ENCODE measurements around the gene SETBP1. TPM values are rescaled to one million over a fixed set of nuclear protein-coding genes. Genes with fewer than 3 reads are reported as not detected.
A peak's percentile ranks its signal among the peaks of the same experiment; 100 is the strongest.

Gene SETBP1
- total RNA-seq, 4 donors from 2014 or later: 16.2 to 33.6 (median 24.4) TPM

DNA sequence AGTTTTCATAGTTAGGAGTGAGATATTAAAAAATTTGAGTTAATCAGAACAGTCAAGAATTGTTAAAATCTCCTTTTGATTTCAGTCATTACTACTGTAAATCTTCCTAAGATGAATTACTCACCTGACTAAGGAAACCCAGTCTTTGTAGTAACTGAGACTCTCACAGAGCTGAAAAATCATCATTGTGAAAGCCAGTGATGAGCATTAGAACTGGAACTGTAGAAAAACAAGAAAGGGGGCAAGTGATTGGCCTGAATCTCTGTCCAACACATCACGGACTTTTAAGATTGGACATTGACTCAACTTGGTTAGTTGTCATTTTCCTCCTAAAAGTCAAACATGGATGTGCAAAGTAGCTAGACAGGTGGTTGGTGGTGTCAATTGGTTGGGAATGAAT is 21.9 kb downstream of the SETBP1 start:
- 83 to 90% methylated on average over 1 of the region's 1 CpG for WGBS, 2 donors (ENCODE audit: low coverage in 1 of 2)
- Histone ChIP-seq H3K9me3 (no peaks in the 10 kb centered on the region), H3K27ac (no peak overlapping the region), H3K4me3 (no peak overlapping the region), H3K36me3 (no peaks in the 10 kb centered on the region), H3K27me3 (no peaks in the 10 kb centered on the region), H3K4me1 (peaks cover 9 to 39% (median 13%) of the 10 kb centered on the region in 4 donors)
- no peak for DNase-seq
- in situ Hi-C loops (cut with MboI; ENCODE audit: low pct_ligation_motif_present in 1 of 4, low pct_unique_long_range_greater_than_20kb in 1 of 4, low sequenced_read_pairs in 3 of 4) (no loop called here), intact Hi-C loops (cut with DNase I; ENCODE audit: low total_unique reads) (no loop called here)
- TF ChIP-seq POLR2AphosphoS5 (IDR thresholded peaks at IDR 0.05) (no peak), EP300 (IDR thresholded peaks at IDR 0.05; ENCODE audit: low read depth) (no peak), POLR2A (IDR thresholded peaks at IDR 0.05) (no peak)
- TF ChIP-seq, protein P1, sequence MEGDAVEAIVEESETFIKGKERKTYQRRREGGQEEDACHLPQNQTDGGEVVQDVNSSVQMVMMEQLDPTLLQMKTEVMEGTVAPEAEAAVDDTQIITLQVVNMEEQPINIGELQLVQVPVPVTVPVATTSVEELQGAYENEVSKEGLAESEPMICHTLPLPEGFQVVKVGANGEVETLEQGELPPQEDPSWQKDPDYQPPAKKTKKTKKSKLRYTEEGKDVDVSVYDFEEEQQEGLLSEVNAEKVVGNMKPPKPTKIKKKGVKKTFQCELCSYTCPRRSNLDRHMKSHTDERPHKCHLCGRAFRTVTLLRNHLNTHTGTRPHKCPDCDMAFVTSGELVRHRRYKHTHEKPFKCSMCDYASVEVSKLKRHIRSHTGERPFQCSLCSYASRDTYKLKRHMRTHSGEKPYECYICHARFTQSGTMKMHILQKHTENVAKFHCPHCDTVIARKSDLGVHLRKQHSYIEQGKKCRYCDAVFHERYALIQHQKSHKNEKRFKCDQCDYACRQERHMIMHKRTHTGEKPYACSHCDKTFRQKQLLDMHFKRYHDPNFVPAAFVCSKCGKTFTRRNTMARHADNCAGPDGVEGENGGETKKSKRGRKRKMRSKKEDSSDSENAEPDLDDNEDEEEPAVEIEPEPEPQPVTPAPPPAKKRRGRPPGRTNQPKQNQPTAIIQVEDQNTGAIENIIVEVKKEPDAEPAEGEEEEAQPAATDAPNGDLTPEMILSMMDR (IDR thresholded peaks at IDR 0.05): no peak

DNA sequence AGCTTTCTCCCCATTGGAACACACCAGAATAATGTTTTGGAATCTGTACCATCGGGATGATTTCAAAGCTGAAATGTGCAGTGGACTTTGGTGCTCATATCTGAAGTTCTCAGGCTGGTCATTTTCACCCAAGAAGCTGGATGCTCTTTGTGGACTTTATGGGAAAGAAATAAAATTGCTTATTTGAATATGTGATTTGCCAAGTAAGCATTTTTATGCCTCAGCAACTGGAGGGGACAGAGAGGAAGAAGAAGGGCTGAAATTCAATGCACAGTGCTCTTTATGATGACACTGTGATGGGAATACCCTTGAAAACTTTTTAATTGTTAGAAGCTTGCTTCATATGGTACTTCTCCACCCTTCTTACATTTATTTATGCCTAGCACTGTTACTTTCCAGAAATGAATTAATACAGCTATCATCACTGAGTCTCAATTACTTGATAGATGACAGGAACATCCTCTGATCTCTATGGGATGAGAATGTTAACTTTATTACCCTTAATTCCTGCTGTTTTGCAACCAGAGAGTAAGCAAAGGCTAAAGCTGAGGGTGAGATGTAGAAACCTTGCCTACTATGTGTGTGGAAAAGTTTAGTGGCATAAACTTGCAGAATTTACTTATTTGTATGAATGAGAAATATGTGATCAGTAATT is 23.6 kb downstream of the SETBP1 start:
- WGBS, 2 donors (ENCODE audit: low coverage in 1 of 2): 100% methylated on average over 1 of the region's 1 CpG
- intact Hi-C loops (cut with DNase I; ENCODE audit: low total_unique reads) (no loop called here), in situ Hi-C loops (cut with MboI; ENCODE audit: low pct_ligation_motif_present in 1 of 4, low pct_unique_long_range_greater_than_20kb in 1 of 4, low sequenced_read_pairs in 3 of 4) (no loop called here)
- no peaks in the 10 kb centered on the region for H3K27me3 ChIP-seq
- H3K9me3 ChIP-seq: no peaks in the 10 kb centered on the region
- TF ChIP-seq EP300 (IDR thresholded peaks at IDR 0.05; ENCODE audit: low read depth): no peak
- TF ChIP-seq POLR2A (IDR thresholded peaks at IDR 0.05): no peak
- peak in 1 of 3 donors; percentile 57 for TF ChIP-seq POLR2AphosphoS5 (IDR thresholded peaks at IDR 0.05)
- H3K4me1 ChIP-seq: peaks cover 12 to 54% (median 17%) of the 10 kb centered on the region in 4 donors
- DNase-seq: no peak
- no peak overlapping the region for H3K27ac ChIP-seq
- H3K4me3 ChIP-seq: no peak overlapping the region
- no peaks in the 10 kb centered on the region for H3K36me3 ChIP-seq

DNA sequence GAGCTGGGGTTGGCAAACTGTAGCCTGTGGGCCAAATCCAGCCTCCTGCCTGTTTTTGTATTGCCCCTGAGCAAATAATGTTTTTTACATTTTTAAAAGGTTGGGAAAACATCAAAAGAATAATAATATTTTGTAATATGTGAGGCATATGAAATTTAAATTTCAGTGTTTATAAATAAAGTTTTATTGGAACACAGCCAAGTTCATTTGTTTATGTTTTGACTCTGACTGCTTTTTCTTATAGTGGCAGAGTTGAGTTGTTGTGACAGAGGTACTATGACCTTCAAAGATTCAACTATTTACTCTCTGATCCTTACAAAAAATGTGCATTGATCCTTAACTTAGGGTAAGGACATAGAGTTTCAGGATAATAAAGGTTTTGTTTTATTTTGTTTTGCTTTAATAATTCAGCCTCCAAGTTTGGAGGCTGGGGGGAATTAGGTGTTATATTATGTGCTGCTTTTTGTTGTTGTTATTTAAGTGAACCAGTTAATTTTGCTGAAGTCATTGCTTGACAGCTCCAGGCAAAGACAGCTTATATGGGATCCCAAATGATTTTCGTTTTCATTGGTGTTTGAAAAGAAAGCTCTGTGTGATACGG is 24.5 kb downstream of the SETBP1 start:
- Histone ChIP-seq H3K36me3 (no peaks in the 10 kb centered on the region), H3K27ac (no peak overlapping the region), H3K4me1 (peaks cover 9 to 54% (median 19%) of the 10 kb centered on the region in 4 donors), H3K9me3 (no peaks in the 10 kb centered on the region), H3K4me3 (no peak overlapping the region), H3K27me3 (no peaks in the 10 kb centered on the region)
- DNase-seq: no peak
- no peak for TF ChIP-seq POLR2AphosphoS5 (IDR thresholded peaks at IDR 0.05)
- TF ChIP-seq, protein P1 (IDR thresholded peaks at IDR 0.05): no peak
- TF ChIP-seq POLR2A (IDR thresholded peaks at IDR 0.05): no peak
- no peak for TF ChIP-seq EP300 (IDR thresholded peaks at IDR 0.05; ENCODE audit: low read depth)
- WGBS, 2 donors (ENCODE audit: low coverage in 1 of 2): 82 to 100% methylated on average over 2 of the region's 2 CpGs
- in situ Hi-C loops (cut with MboI; ENCODE audit: low pct_ligation_motif_present in 1 of 4, low pct_unique_long_range_greater_than_20kb in 1 of 4, low sequenced_read_pairs in 3 of 4): no loop called here
- intact Hi-C loops (cut with DNase I; ENCODE audit: low total_unique reads): no loop called here

GRCh38 chr18:44708451-44709083 is 27.9 kb downstream of the SETBP1 start:
- intact Hi-C loops (cut with DNase I; ENCODE audit: low total_unique reads): no loop called here
- Histone ChIP-seq H3K4me1 (peaks cover 4 to 40% (median 15%) of the 10 kb centered on the region in 4 donors), H3K9me3 (no peaks in the 10 kb centered on the region), H3K27ac (peak overlapping the region; percentile 55 to 78 (median 69)), H3K4me3 (no peak overlapping the region), H3K27me3 (no peaks in the 10 kb centered on the region), H3K36me3 (no peaks in the 10 kb centered on the region)
- TF ChIP-seq EP300 (IDR thresholded peaks at IDR 0.05; ENCODE audit: low read depth) (no peak), POLR2A (IDR thresholded peaks at IDR 0.05) (no peak), POLR2AphosphoS5 (IDR thresholded peaks at IDR 0.05) (peak in 1 of 3 donors; percentile 21)
- TF ChIP-seq, protein P1 (IDR thresholded peaks at IDR 0.05): no peak
- 63 to 65% methylated on average over 8 to 9 of the region's 9 CpGs for WGBS, 2 donors (ENCODE audit: low coverage in 1 of 2)
- in situ Hi-C loops (cut with MboI; ENCODE audit: low pct_ligation_motif_present in 1 of 4, low pct_unique_long_range_greater_than_20kb in 1 of 4, low sequenced_read_pairs in 3 of 4): no loop called here
- DNase-seq: no peak
